GM10248 (cell line): ENCODE results near the gene ADGRD1.

Experiments
- CTCF ChIA-PET: fragments of 300-600 bp; sonication (Branson Sonifier 250); formaldehyde crosslinking; extraction: SDS; loops from one replicate; lab custom pipeline; 2021; ENCODE audit warnings: antibody characterized with exemption; lab: Yijun Ruan, JAX
- POLR2A ChIA-PET: fragments of 350-650 bp; sonication (Branson Sonifier 250); formaldehyde crosslinking; extraction: SDS; loops from one replicate; lab custom pipeline; 2020; ENCODE audit warnings: antibody characterized with exemption; lab: Yijun Ruan, JAX
- DNase-seq: peaks from one replicate; pipeline ENCODE4 v3.0.0; 2012; ENCODE audit errors: extremely low spot score
- CTCF ChIP-seq: IDR thresholded peaks from 2 replicates; pipeline ENCODE4 v1.5.1; 2012; ENCODE audit warnings: mild to moderate bottlenecking, low read depth; ENCODE audit errors: extremely low read depth, missing control alignments, control extremely low read depth

ADGRD1 gene

DNA sequence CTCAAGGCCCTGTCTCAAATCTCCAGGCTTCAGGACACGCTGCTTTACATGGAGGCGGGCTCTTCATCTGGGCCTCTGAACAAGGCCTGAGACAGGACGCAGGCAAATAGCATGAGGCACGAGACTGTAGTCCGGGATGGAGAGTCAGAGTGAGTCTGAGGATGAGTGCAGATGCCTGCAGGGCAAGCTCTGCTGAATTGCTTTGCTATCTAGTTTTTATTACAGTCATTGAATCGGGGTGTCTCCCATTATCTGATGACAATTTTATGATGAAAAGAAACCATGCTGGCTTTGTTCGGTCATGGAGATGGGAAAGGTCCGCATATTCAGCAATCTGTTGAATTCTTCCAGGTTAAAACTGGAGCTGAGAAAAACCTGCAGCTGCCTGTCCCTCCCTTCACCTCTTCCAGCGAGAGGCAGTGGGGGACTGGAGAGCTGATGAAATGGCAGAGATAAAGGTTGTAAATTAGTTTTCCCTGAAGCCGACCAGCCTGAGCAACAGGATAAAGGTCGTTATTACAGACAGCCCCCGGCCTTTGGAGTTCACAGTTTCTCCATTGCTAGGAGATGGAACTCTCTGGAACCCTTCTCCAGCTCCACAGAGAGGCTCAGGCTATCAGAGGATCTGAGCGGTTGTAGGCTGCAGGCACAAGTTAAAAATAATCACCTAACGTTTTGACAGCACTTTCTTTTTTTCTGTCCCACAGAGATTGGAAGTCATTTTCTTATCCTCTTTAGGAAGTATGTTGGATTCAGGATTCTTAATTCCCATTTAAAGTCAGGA lies 1.3 kb upstream of the ADGRD1 start:
- TF ChIP-seq CTCF = no peak
- DNase-seq = no peak
- ChIA-PET POLR2A (no interaction called here), CTCF (interaction anchor here (1.1 kb wide), 1 partner anchor 9 kb away, joined by 3 read pairs; no protein-coding TSS in a partner anchor)

DNA sequence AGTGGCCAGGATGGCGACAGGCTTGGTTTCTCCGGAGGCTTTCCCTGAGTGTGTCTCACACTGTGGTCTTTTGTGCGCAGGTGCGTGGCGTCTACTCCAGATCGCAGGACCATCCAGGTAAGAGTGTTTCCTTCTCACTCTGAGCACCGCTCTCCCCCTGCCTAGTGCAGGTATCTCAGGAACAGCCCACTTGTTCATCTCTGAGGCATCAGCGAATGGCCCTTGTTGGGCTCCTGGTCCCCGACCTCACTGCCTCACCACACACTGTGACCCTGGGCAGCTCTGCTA lies 781 bp downstream of the ADGRD1 start:
- DNase-seq = no peak
- ChIA-PET CTCF (interaction anchor here (0.9 kb wide), 1 partner anchor 93 kb away, joined by 3 read pairs; no protein-coding TSS in a partner anchor), POLR2A (no interaction called here)
- TF ChIP-seq CTCF = no peak

- TF ChIP-seq CTCF = no peak
- POLR2A ChIA-PET = no interaction called here
- CTCF ChIA-PET = no interaction called here
- DNase-seq = no peak
Observed at GRCh38 chr12:130955238-130955816, 1.6 kb downstream of the ADGRD1 start.

- DNase-seq = no peak
- CTCF ChIA-PET = no interaction called here
- POLR2A ChIA-PET = no interaction called here
- TF ChIP-seq CTCF = no peak
Observed at GRCh38 chr12:130956009-130956408, 2.3 kb downstream of the ADGRD1 start.

DNA sequence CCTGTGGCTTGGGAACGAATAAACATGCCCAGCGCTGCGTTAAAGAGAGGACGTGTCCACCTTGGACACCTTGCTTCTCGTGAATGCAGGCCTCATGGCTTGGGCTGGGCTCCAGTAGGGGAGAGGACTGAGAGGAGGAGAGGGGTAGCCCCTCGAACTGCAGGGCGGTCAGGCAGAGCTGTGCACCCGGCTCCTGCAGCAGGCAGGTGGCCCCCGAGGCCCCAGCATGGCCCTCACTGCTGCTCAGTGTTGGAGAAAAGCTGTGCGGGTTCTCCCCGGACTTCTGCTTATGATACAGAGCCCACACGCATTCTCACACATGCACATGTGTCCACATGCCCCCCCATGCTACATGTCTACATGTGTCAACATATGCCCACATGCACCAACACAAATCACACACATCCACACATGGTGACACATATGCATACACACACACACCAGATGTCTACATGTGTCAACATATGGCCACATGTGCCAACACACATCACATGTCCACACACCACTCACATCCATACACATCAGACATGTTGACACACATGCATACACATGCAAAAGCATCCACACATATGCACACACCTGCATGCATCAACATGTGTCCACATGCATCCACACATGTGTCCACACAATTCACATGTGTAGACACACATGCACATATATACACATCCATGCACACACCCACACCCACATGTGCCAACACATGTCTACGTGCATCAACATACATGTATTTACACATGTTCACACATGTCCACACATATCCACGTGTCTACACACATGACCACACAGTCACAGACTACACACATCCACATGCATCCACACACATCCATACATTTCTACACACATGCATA lies 3.0 kb downstream of the ADGRD1 start:
- no peak for DNase-seq
- POLR2A ChIA-PET = no interaction called here
- TF ChIP-seq CTCF = no peak
- CTCF ChIA-PET = no interaction called here

- ChIA-PET CTCF (no interaction called here), POLR2A (no interaction called here)
- no peak for DNase-seq
- TF ChIP-seq CTCF = no peak
Observed at GRCh38 chr12:130957304-130957621, 3.6 kb downstream of the ADGRD1 start.
